ENCODE data around the gene SLC3A2. TPM values are rescaled to one million over a fixed set of nuclear protein-coding genes. Genes with fewer than 3 reads are reported as not detected.

SLC3A2 gene
- total RNA-seq, 1 donor from 2014 or later: 588 TPM

GRCh38 chr11:62881579-62882430 is 1.1 kb downstream of the SLC3A2 start:
- DNase-seq (ENCODE audit: low read depth): peak; percentile 90
- peaks cover 32% of the 10 kb centered on the region for H3K4me1 ChIP-seq (ENCODE audit: insufficient read depth, low read length)
- TF ChIP-seq EZH2 (IDR thresholded peaks at IDR 0.05; ENCODE audit: insufficient read depth, low read length) (no peak), CTCF (IDR thresholded peaks at IDR 0.05; ENCODE audit: insufficient read depth, low read depth, low read length) (no peak)
- peak overlapping the region; percentile 99 for H3K4me3 Mint-ChIP-seq (ENCODE audit: unreplicated experiment)
- no peaks in the 10 kb centered on the region for H3K27me3 ChIP-seq (ENCODE audit: insufficient read depth, low read length)
- H3K27me3 Mint-ChIP-seq (ENCODE audit: low read depth, unreplicated experiment): no peaks in the 10 kb centered on the region
- H3K27ac Mint-ChIP-seq (ENCODE audit: unreplicated experiment): peak overlapping the region; percentile 99
- H3K79me2 ChIP-seq (ENCODE audit: insufficient read depth, low read length): peaks cover 65% of the 10 kb centered on the region
- peak overlapping the region; percentile 100 for H3K9ac ChIP-seq (ENCODE audit: low read length)
- H3K36me3 ChIP-seq (ENCODE audit: insufficient read depth, low read length): peaks cover 38% of the 10 kb centered on the region
- H3K4me1 Mint-ChIP-seq (ENCODE audit: low read depth, unreplicated experiment): peaks cover 29% of the 10 kb centered on the region
- H4K20me1 ChIP-seq (ENCODE audit: insufficient read depth, low read length): peaks cover 43% of the 10 kb centered on the region
- FAIRE-seq: no peak
- H2AFZ ChIP-seq (ENCODE audit: low read depth, low read length): no peak overlapping the region
- H3K4me3 ChIP-seq (ENCODE audit: insufficient read depth, low read depth, low read length): peak overlapping the region; percentile 81
- H3K4me2 ChIP-seq (ENCODE audit: low read length): peak overlapping the region; percentile 87
- peaks cover 30% of the 10 kb centered on the region for H3K36me3 Mint-ChIP-seq (ENCODE audit: low read depth, unreplicated experiment)
- no peaks in the 10 kb centered on the region for H3K9me3 ChIP-seq (ENCODE audit: insufficient read depth, low read depth, low read length)
- H3K9me3 Mint-ChIP-seq (ENCODE audit: unreplicated experiment): no peaks in the 10 kb centered on the region
- peak overlapping the region; percentile 97 for H3K27ac ChIP-seq (ENCODE audit: low read depth, low read length)

GRCh38 chr11:62882431-62882749 is 1.7 kb downstream of the SLC3A2 start:
- H4K20me1 ChIP-seq (ENCODE audit: insufficient read depth, low read length): peaks cover 49% of the 10 kb centered on the region
- H3K79me2 ChIP-seq (ENCODE audit: insufficient read depth, low read length): peaks cover 68% of the 10 kb centered on the region
- Mint-ChIP-seq H3K4me1 (ENCODE audit: low read depth, unreplicated experiment) (peaks cover 29% of the 10 kb centered on the region), H3K36me3 (ENCODE audit: low read depth, unreplicated experiment) (peaks cover 33% of the 10 kb centered on the region), H3K27ac (ENCODE audit: unreplicated experiment) (peak overlapping the region; percentile 99), H3K4me3 (ENCODE audit: unreplicated experiment) (peak overlapping the region; percentile 99), H3K27me3 (ENCODE audit: low read depth, unreplicated experiment) (no peaks in the 10 kb centered on the region), H3K9me3 (ENCODE audit: unreplicated experiment) (no peaks in the 10 kb centered on the region)
- H3K27ac ChIP-seq (ENCODE audit: low read depth, low read length): peak overlapping the region; percentile 97
- H2AFZ ChIP-seq (ENCODE audit: low read depth, low read length): no peak overlapping the region
- H3K4me3 ChIP-seq (ENCODE audit: insufficient read depth, low read depth, low read length): peak overlapping the region; percentile 81
- peaks cover 32% of the 10 kb centered on the region for H3K4me1 ChIP-seq (ENCODE audit: insufficient read depth, low read length)
- H3K9me3 ChIP-seq (ENCODE audit: insufficient read depth, low read depth, low read length): no peaks in the 10 kb centered on the region
- peak overlapping the region; percentile 87 for H3K4me2 ChIP-seq (ENCODE audit: low read length)
- TF ChIP-seq CTCF (IDR thresholded peaks at IDR 0.05; ENCODE audit: insufficient read depth, low read depth, low read length) (no peak), EZH2 (IDR thresholded peaks at IDR 0.05; ENCODE audit: insufficient read depth, low read length) (no peak)
- H3K36me3 ChIP-seq (ENCODE audit: insufficient read depth, low read length): peaks cover 43% of the 10 kb centered on the region
- DNase-seq (ENCODE audit: low read depth) (no peak), FAIRE-seq (no peak)
- peak overlapping the region; percentile 100 for H3K9ac ChIP-seq (ENCODE audit: low read length)
- H3K27me3 ChIP-seq (ENCODE audit: insufficient read depth, low read length): no peaks in the 10 kb centered on the region

Data from astrocyte (in vitro differentiated cells and primary cell).